Gastroesophageal sphincter (tissue), 4 donors: Measurements from ENCODE around the gene DLX4. TPM values are rescaled to one million over a fixed set of nuclear protein-coding genes. Genes with fewer than 3 reads are reported as not detected.

Experiments
- ATAC-seq: fragments of 150-250 bp; one replicate; pipeline ENCODE4 v1.9.1; 2016; ENCODE audit warnings: mild to moderate bottlenecking, moderate library complexity
- H3K27ac ChIP-seq, 4 donors: fragments of 200-600 bp; sonication (generic) in 3 of 4; 1 replicate in 3 of 4; 2 replicates in 1 of 4; pipeline ENCODE4 v1.5.1; 2016 to 2019
- H3K27me3 ChIP-seq: fragments of 200-600 bp; sonication (generic); one replicate; pipeline ENCODE4 v1.5.1; 2019
- H3K36me3 ChIP-seq, 2 donors: fragments of 200-600 bp; sonication (generic); one replicate each; pipeline ENCODE4 v1.5.1; 2019; ENCODE audit warnings: control low read depth in 1 of 2
- H3K4me1 ChIP-seq, 3 donors: fragments of 200-600 bp; sonication (generic); 1 replicate in 2 of 3; 2 replicates in 1 of 3; pipeline ENCODE4 v1.5.1; 2016 to 2019; ENCODE audit warnings: control low read depth in 2 of 3
- H3K4me3 ChIP-seq, 2 donors: fragments of 200-600 bp; sonication (generic); one replicate each; pipeline ENCODE4 v1.5.1; 2019; ENCODE audit warnings: mild to moderate bottlenecking in 1 of 2, moderate library complexity in 1 of 2
- H3K9me3 ChIP-seq, 3 donors: fragments of 200-600 bp; sonication (generic); one replicate each; pipeline ENCODE4 v1.5.1; 2017 to 2019; ENCODE audit warnings: control low read depth in 2 of 3
- CTCF ChIP-seq, 4 experiments: fragments of 200-600 bp in 2 of 4; fragments of 450-650 bp in 2 of 4; sonication (generic) in 1 of 4; IDR thresholded peaks; one replicate each; pipeline ENCODE4 v1.5.1; 2017 to 2019; ENCODE audit warnings: antibody characterized with exemption in 4 of 4, mild to moderate bottlenecking in 2 of 4, moderate library complexity in 2 of 4
- EP300 ChIP-seq: sonication (generic); formaldehyde crosslinking; IDR thresholded peaks from one replicate; pipeline ENCODE4 v1.6.1; 2017; ENCODE audit warnings: antibody characterized with exemption, mild to moderate bottlenecking
- POLR2A ChIP-seq, 2 donors: fragments of 450-650 bp; IDR thresholded peaks; one replicate each; pipeline ENCODE4 v1.6.1; 2017; ENCODE audit warnings: antibody characterized with exemption in 2 of 2, mild to moderate bottlenecking in 2 of 2, moderate library complexity in 1 of 2
- POLR2AphosphoS5 ChIP-seq: sonication (generic); formaldehyde crosslinking; IDR thresholded peaks from one replicate; pipeline ENCODE4 v1.6.1; 2017; ENCODE audit warnings: antibody characterized with exemption
- WGBS, 2 donors: methylation state at CpG; one replicate each; pipeline ENCODE4 v1.1.5; 2018; ENCODE audit warnings: low coverage in 1 of 2; 5-methylcytosine and 5-hydroxymethylcytosine counted together
- total RNA-seq, 4 donors: library from RNA; depleted of rRNA; stranded (reverse); fragments of >200 nt; gene quantifications; one replicate each; pipeline ENCODE4 v1.1.0, GENCODE V29; 2016

The DLX4 gene
- total RNA-seq, 4 donors from 2014 or later, result 0.35 TPM; not detected in 3

GRCh38 chr17:49967621-49968404 is 1.2 kb upstream of the DLX4 start:
- TF ChIP-seq POLR2AphosphoS5 (no peak), EP300 (no peak)
- H3K9me3 ChIP-seq, result no peaks in the 10 kb centered on the region
- H3K4me1 ChIP-seq, result peaks cover 0 to 60% (median 32%) of the 10 kb centered on the region in 3 donors
- no peaks in the 10 kb centered on the region for H3K36me3 ChIP-seq
- H3K27ac ChIP-seq, result no peak overlapping the region
- H3K27me3 ChIP-seq, result peaks cover 100% of the 10 kb centered on the region
- no peak for ATAC-seq
- 24 to 40% methylated on average over 4 of the region's 10 CpGs for WGBS, 2 donors
- peak overlapping the region in 1 of 2 donors; percentile 47 for H3K4me3 ChIP-seq

GRCh38 chr17:49968405-49969133 is 421 bp upstream of the DLX4 start:
- Histone ChIP-seq H3K4me3 (peak overlapping the region in 1 of 2 donors; percentile 47), H3K27me3 (peaks cover 100% of the 10 kb centered on the region), H3K36me3 (no peaks in the 10 kb centered on the region), H3K4me1 (peaks cover 0 to 61% (median 32%) of the 10 kb centered on the region in 3 donors), H3K9me3 (no peaks in the 10 kb centered on the region), H3K27ac (no peak overlapping the region)
- peak; percentile 50 for ATAC-seq
- WGBS, 2 donors, result 3% methylated on average over 6 of the region's 64 CpGs; no CpG with 5 or more reads in 1 of the 2 donors
- TF ChIP-seq POLR2AphosphoS5 (no peak), POLR2A (IDR thresholded peaks at IDR 0.05) (no peak), CTCF (IDR thresholded peaks at IDR 0.05) (no peak), EP300 (no peak)

- no peaks in the 10 kb centered on the region for H3K36me3 ChIP-seq
- no peak for ATAC-seq
- 30% methylated on average over 2 of the region's 18 CpGs; no CpG with 5 or more reads in 1 of the 2 donors for WGBS, 2 donors
- no peaks in the 10 kb centered on the region for H3K9me3 ChIP-seq
- H3K27me3 ChIP-seq, result peaks cover 100% of the 10 kb centered on the region
- TF ChIP-seq POLR2A (IDR thresholded peaks at IDR 0.05) (no peak), POLR2AphosphoS5 (no peak), CTCF (IDR thresholded peaks at IDR 0.05) (no peak), EP300 (no peak)
- no peak overlapping the region for H3K27ac ChIP-seq
- H3K4me1 ChIP-seq, result peaks cover 0 to 48% (median 23%) of the 10 kb centered on the region in 3 donors
- peak overlapping the region in 1 of 2 donors; percentile 47 for H3K4me3 ChIP-seq
Observed at GRCh38 chr17:49969795-49970389, 902 bp downstream of the DLX4 start.

GRCh38 chr17:49970498-49970897 is 1.5 kb downstream of the DLX4 start:
- no peaks in the 10 kb centered on the region for H3K9me3 ChIP-seq
- no peak overlapping the region for H3K4me3 ChIP-seq
- TF ChIP-seq POLR2A (IDR thresholded peaks at IDR 0.05) (no peak), EP300 (no peak), POLR2AphosphoS5 (no peak), CTCF (IDR thresholded peaks at IDR 0.05) (no peak)
- 70 to 80% methylated on average over 1 to 2 of the region's 3 CpGs for WGBS, 2 donors
- H3K36me3 ChIP-seq, result no peaks in the 10 kb centered on the region
- no peak overlapping the region for H3K27ac ChIP-seq
- no peak for ATAC-seq
- H3K4me1 ChIP-seq, result peaks cover 0 to 42% (median 21%) of the 10 kb centered on the region in 3 donors
- peaks cover 100% of the 10 kb centered on the region for H3K27me3 ChIP-seq

- Histone ChIP-seq H3K27me3 (peaks cover 100% of the 10 kb centered on the region), H3K4me3 (peak overlapping the region in 1 of 2 donors; percentile 19), H3K4me1 (peaks cover 0 to 41% (median 21%) of the 10 kb centered on the region in 3 donors), H3K27ac (no peak overlapping the region), H3K9me3 (no peaks in the 10 kb centered on the region), H3K36me3 (no peaks in the 10 kb centered on the region)
- TF ChIP-seq POLR2AphosphoS5, result no peak
- no peak for TF ChIP-seq EP300
- TF ChIP-seq CTCF (IDR thresholded peaks at IDR 0.05), result no peak
- no peak for TF ChIP-seq POLR2A (IDR thresholded peaks at IDR 0.05)
- ATAC-seq, result no peak
- WGBS, 2 donors, result 0 to 4% methylated on average over 7 to 10 of the region's 35 CpGs
Observed at GRCh38 chr17:49971199-49971847, 2.3 kb downstream of the DLX4 start.
